Natural killer cell treated with Interleukin-12 subunit alpha and Interleukin-12 subunit beta and Interleukin-15 and Interleukin-18, amount 100 ng/mL, for 72 hours (primary cell): ENCODE measurements around the gene TSHZ2. TPM values are rescaled to one million over a fixed set of nuclear protein-coding genes. Genes with fewer than 3 reads are reported as not detected.

ENCODE experiments used
- ATAC-seq, 2 donors: fragments of 150-1000 bp; cut with Tn5 transposase in 1 of 2; sonication (Bioruptor Pico), chemical (Tn5 transposase) in 1 of 2; 2 replicates each; pipeline ENCODE4 v1.10.0; 2021
- DNase-seq: peaks from one replicate; pipeline ENCODE4 v3.0.0; 2022; ENCODE audit warnings: low spot score
- H3K27ac Mint-ChIP-seq, 2 donors: 1 replicate in 1 of 2; 2 replicates in 1 of 2; pipeline ENCODE4 v1.8.0; 2022; ENCODE audit warnings: mixed read lengths in 2 of 2, mild to moderate bottlenecking in 1 of 2, moderate library complexity in 1 of 2
- H3K27me3 Mint-ChIP-seq, 2 donors: 1 replicate in 1 of 2; 2 replicates in 1 of 2; pipeline ENCODE4 v1.8.0; 2022; ENCODE audit warnings: mixed read lengths in 2 of 2
- H3K36me3 Mint-ChIP-seq: one replicate; pipeline ENCODE4 v1.8.0; 2022; ENCODE audit warnings: mixed read lengths
- H3K4me1 Mint-ChIP-seq, 2 donors: 1 replicate in 1 of 2; 2 replicates in 1 of 2; pipeline ENCODE4 v1.8.0; 2022; ENCODE audit warnings: low read depth in 2 of 2, mixed read lengths in 2 of 2, mild to moderate bottlenecking in 1 of 2
- H3K4me3 Mint-ChIP-seq: one replicate; pipeline ENCODE4 v1.8.0; 2022; ENCODE audit warnings: mixed read lengths
- H3K9me3 Mint-ChIP-seq: 2 replicates; pipeline ENCODE4 v1.8.0; 2022; ENCODE audit warnings: mixed read lengths
- total RNA-seq, 2 donors: library from RNA; stranded (reverse); gene quantifications; one replicate each; pipeline ENCODE4 v1.2.3, GENCODE V29; 2022

Gene TSHZ2
- total RNA-seq, 2 donors from 2014 or later: 0.05 to 1.1 TPM

DNA sequence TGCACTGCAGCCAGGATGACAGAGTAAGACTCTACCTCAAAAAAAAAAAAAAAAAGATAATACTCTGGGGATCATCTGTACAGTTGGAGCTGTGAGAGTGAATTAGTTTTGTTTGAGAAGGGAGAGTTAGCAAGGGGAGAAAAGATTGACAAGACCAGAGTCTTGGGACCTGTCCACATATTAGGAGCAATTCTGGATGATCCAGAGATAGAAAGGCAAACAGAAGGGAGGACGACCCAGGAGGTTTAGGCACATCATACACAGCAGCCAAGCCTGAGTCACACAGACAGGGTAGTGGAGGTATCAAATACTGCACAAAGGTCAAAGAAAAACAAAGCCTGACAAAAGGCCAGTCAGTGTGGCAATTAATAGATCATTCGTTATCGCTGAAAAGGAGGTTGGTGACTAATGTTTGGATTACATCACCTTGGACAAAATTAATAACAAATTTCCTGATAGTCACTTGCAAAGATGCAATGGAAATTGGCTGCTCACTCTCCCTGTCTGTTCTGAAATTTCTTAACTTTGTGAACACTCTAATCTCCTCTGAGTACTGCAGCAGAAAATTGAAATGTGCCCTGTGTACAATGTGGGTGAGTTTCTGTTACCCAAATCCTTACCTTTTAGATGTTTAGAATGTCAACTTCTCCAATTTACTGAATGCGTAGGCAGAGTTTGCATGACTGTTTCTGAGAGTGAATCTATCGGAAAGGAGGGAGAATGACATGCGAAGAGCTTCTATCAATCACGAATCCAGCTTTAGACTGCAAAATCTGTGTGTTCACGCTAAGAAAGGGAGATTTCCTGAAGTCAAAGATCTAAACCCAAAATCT is 105.4 kb downstream of the TSHZ2 start:
- Mint-ChIP-seq H3K36me3 (no peaks in the 10 kb centered on the region), H3K27me3 (peaks cover 14 to 16% of the 10 kb centered on the region in 2 donors), H3K4me1 (no peaks in the 10 kb centered on the region), H3K4me3 (no peak overlapping the region), H3K9me3 (peaks cover 5% of the 10 kb centered on the region), H3K27ac (no peak overlapping the region)
- DNase-seq: no peak
- no peak for ATAC-seq

DNA sequence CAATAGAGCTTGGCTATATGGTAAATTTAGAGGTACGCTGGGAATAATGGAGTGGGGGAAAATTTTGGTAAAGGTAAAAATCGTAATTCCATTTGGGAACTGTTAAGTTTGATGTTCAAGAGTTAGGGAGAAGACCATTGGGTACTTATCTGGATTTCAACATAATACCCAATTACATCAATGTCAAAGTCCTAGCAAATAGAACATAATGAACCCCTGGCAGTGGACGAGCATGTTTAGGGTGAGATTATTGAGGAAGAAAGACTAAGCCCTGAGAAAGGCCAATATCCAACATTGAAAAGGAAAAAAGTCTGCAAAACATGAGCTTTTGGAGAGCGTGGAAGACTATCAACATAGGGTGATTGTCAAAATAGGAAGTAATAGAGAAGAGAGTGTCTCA is 106.6 kb downstream of the TSHZ2 start:
- no peak overlapping the region for H3K27ac Mint-ChIP-seq
- H3K4me1 Mint-ChIP-seq: no peaks in the 10 kb centered on the region
- ATAC-seq: no peak
- DNase-seq: no peak
- no peaks in the 10 kb centered on the region for H3K36me3 Mint-ChIP-seq
- no peak overlapping the region for H3K4me3 Mint-ChIP-seq
- H3K27me3 Mint-ChIP-seq: peaks cover 5 to 6% of the 10 kb centered on the region in 2 donors
- no peaks in the 10 kb centered on the region for H3K9me3 Mint-ChIP-seq

DNA sequence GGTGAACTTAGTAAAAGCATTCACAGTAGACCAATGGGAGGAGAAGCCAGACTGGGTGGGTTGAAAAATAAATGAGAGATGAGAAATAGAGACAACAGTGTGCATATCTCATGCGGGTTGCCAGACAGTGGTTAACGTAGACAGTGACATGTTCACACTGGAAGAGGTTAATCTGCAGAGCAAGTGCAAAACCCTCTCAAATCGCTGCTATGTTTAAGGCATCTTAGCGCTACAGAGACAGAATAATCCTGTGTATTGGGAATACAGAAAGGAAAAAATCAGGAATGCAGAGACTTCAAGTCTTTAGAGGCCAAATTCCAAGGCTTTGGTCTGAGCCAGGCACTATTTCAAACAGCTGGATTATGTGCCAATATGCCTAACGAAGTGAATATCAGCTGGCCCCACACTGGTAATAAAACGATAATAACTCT is 107.1 kb downstream of the TSHZ2 start:
- Mint-ChIP-seq H3K9me3 (no peaks in the 10 kb centered on the region), H3K27ac (no peak overlapping the region), H3K4me1 (no peaks in the 10 kb centered on the region), H3K27me3 (peaks cover under 1 to 2% of the 10 kb centered on the region in 2 donors), H3K4me3 (no peak overlapping the region), H3K36me3 (no peaks in the 10 kb centered on the region)
- ATAC-seq (no peak), DNase-seq (no peak)

DNA sequence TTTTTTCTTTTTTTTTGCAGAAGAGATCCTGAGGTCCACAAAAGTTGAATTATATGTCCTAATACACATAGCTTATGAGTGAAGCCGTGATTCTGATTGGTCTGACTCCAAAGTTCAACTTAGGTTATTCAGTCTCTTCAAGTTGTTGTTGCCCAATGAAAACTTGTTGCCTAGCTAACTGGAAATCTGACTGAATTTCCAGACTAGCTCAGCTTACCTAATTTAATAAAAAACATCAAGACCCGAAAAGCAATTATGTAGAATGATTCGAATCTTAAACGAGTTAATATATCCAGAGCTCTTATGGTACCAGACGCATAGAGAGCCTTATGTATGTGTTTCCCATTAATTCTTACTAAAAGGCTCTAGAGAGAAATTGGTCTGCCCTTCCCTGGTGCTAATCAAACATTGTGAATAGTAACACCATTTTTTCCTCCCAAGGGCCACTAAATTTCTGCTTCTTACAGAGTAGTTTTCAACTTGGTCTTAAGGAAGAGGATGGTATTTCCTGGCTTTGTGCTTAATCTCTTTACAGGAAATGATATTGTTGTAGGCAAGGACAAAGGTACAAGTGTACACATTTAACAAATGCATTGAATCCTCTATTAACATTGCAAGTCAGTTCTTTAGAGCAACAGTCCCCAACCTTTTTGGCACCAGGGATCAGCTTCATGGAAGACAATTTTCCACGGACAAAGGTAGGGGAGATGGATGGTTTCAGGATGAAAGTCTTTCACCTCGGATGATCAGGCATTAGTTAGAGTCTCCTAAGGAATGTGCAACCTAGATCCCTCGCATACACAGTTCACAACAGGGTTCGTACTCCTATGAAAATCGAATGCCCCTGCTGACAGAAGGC is 107.9 kb downstream of the TSHZ2 start:
- Mint-ChIP-seq H3K27ac (no peak overlapping the region), H3K4me1 (no peaks in the 10 kb centered on the region), H3K4me3 (no peak overlapping the region), H3K27me3 (peaks cover 3 to 4% of the 10 kb centered on the region in 2 donors), H3K36me3 (no peaks in the 10 kb centered on the region), H3K9me3 (no peaks in the 10 kb centered on the region)
- ATAC-seq (no peak), DNase-seq (no peak)

DNA sequence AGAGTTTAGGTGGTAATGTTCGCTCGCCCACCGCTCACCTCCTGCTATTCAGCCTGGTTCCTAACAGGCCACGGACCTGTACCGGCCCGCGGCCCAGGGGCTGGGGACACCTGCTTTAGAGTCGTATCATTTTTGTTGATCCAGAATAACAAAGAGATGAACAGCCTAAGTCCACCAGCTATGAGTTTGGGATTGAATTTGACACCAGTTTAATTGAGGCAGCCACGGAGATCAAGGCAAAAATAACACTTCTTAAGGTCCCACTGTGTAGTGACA is 108.5 kb downstream of the TSHZ2 start:
- H3K4me1 Mint-ChIP-seq: no peaks in the 10 kb centered on the region
- DNase-seq: no peak
- H3K36me3 Mint-ChIP-seq: no peaks in the 10 kb centered on the region
- no peaks in the 10 kb centered on the region for H3K9me3 Mint-ChIP-seq
- no peak overlapping the region for H3K4me3 Mint-ChIP-seq
- H3K27ac Mint-ChIP-seq: no peak overlapping the region
- no peak for ATAC-seq
- peaks cover 4 to 6% of the 10 kb centered on the region in 2 donors for H3K27me3 Mint-ChIP-seq

DNA sequence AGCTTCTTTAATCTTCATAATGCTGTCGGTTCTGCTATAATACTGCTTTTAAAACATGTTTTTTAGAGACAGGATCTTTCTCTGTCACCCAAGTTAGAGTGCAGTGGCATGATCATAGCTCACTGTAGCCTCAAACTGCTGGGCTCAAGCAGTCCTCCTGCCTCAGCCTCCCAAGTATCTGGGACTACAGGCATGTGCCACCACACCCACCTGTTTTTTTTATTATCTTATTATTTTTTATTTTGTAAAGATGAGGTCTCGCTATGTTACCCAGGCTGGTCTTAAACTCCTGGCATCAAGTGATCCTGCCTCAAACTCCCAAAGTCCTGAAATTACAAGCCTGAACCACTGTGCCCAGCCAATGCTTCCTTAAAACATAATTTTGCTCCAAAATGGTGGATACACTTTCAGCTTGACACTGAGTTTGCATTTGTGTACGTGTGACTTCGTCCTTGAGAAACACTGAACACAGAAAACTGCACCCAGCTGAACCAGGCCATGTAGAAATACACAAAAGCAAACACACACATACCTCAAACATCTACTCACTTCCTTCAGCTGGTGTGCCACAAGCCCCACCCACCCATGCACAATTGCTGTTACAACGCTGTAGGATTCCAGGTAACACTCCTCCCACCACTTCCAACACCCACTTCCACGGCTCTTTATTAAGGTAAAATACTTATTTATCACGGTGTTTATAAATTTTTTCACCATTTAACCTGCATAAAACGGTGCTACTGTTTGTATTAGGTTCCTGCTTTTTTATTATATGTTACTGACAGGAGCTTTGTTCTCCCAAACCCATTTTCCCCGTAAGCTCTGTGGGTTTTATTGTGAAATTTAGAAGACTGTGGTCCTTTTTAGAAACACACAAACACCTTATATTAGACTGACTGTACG is 109.1 kb downstream of the TSHZ2 start:
- Mint-ChIP-seq H3K27me3 (peaks cover 4 to 6% of the 10 kb centered on the region in 2 donors), H3K9me3 (no peaks in the 10 kb centered on the region), H3K4me1 (no peaks in the 10 kb centered on the region), H3K36me3 (no peaks in the 10 kb centered on the region), H3K4me3 (no peak overlapping the region), H3K27ac (no peak overlapping the region)
- DNase-seq: no peak
- no peak for ATAC-seq

DNA sequence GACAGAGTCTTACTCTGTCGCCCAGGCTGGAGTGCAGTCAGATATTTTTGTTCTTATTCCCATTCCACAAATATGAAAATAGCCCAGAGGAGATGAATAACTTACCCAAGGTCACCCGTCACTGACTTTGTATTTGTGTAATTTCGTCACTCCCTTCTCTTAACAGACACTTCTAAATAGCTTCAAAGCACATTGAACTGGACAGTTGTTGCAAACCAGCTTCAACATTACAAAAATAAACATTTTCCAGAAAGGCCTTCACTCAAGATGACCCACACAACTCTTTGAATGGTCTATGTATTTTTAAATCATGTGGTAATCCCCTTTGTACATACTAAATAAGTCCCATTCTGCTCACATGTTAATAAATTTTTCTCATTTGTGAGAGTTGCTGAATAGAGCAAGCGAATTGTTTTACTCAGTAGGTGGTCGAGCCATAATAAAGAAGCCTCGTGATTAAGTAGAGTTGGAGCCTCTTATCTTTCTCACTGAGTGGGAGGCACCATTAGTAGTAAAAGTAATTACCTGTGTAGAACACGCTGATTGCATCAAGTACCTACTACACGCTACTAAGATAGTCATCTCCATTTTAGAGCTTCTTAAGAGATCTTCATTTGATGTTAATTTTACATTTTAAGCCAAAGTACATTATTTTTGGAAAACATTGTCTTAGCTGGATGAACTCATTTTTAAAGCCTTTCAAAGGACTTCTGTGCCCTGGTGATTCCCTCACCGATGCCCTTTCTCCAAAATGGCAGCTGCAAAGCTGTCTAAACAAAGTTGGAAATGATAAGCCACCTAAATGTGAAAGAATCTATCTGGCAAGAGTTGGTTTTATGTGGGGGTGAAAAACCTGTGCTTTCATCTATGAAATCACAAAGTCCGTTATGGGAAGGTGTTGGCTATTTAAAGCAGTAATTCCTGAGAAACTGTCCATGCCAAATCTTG is 110.0 kb downstream of the TSHZ2 start:
- Mint-ChIP-seq H3K27me3 (peaks cover 4 to 6% of the 10 kb centered on the region in 2 donors), H3K4me3 (no peak overlapping the region), H3K4me1 (no peaks in the 10 kb centered on the region), H3K36me3 (no peaks in the 10 kb centered on the region), H3K27ac (no peak overlapping the region), H3K9me3 (no peaks in the 10 kb centered on the region)
- DNase-seq (no peak), ATAC-seq (no peak)

DNA sequence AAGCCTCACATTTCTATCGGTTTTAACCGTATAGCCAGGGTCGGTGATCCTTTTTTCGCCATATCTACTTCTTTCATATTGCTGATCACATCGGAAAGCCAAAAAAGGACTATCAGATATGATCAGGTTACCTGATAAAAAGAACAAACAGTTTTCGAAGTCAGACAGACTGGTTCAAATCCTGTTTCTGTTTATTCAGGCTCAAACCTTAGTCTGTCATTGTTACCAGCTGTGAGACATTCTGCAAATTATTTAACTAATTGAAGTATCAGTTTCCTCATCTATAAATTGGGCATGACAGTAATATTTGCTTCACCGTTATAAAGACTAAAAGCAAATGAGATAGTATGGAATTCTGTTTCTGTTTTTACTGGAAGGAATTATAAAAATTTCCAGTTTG is 111.3 kb downstream of the TSHZ2 start:
- Mint-ChIP-seq H3K36me3 (no peaks in the 10 kb centered on the region), H3K4me3 (no peak overlapping the region), H3K27me3 (peaks cover 4 to 12% of the 10 kb centered on the region in 2 donors), H3K9me3 (no peaks in the 10 kb centered on the region), H3K27ac (no peak overlapping the region), H3K4me1 (no peaks in the 10 kb centered on the region)
- DNase-seq (no peak), ATAC-seq (no peak)

DNA sequence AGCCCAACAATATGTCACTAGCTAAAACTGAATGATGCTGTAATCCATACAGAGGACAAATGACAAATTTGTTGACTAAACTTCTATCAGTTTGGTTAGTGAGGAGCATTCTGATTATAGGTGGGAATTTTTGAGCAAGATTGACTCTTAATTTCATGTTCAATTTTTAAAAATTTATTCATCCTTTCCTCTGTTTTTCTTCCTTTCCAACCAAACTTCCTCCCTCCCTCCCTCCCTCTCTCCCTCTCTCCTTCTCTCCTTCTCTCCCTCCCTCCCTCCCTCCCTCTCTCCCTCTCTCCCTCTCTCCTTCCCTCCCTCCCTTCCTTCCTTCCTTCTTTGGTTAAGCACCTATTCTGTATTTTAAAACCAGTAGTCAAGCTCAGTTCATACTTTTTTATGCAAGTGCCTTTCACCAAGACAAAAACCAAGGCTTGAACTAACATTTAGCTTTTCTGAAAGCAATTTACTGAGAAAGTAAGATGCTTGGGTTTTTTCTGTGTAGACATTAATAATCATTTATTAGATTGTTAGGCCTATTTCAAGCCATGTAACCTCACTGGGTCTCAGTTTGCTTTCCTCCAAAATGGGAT is 112.3 kb downstream of the TSHZ2 start:
- peaks cover 7 to 12% of the 10 kb centered on the region in 2 donors for H3K27me3 Mint-ChIP-seq
- no peaks in the 10 kb centered on the region for H3K4me1 Mint-ChIP-seq
- no peak overlapping the region for H3K27ac Mint-ChIP-seq
- ATAC-seq (no peak), DNase-seq (no peak)
- no peak overlapping the region for H3K4me3 Mint-ChIP-seq
- H3K9me3 Mint-ChIP-seq: no peaks in the 10 kb centered on the region
- no peaks in the 10 kb centered on the region for H3K36me3 Mint-ChIP-seq

DNA sequence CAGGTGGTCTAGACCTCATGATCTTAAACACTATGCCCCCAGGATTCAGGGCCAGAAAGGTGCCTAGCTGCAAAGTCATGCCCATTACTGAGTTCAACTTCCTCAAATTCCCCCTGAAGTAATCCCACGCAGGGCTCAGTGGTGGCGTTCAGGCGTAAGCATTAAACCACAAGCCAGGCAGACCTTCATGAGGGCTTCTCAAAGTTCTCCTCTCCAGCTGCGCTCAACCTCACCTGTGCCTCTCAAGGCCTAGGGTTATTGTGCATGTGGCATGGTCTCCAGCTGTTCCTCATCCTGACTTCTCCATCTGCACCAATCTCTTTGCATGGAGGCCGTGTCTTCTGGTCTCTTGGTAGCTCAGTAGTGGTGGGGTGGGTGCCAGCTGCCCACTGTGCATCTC is 113.6 kb downstream of the TSHZ2 start:
- Mint-ChIP-seq H3K4me1 (no peaks in the 10 kb centered on the region), H3K27ac (no peak overlapping the region)
- ATAC-seq: no peak

DNA sequence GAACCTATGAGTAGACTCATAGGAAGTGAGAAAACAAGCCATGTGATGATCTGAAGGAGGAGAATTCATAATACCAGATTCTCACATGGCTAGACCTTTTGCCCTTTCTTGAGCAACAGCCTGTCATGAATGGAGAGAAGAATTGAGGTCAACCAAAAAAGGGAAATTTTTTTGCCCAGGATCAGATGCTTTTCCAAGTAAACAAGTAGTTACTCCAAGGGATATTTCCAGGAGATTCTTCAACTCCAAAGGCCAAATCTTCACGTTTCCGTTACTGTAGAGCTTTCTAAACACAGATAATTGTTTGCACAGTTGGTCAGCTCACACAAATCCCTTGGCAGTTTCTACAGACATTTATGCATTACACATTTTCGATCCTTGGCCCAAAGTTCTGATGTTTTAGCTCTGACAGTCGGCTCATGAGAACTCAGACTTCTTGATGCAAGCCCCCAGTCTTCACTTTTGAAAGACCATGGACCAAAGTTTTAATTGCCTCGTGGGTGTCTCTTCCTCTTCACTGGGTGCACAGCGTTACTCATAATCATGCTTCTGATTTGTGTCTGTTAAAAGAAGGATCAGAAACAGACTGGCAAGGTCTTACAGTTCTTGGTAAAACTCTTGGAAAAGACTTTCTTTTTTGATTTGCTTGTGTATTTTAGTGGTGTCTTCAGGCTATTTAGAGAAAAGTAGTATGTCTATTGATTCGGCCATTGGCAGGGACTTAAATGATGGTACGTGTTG is 115.0 kb downstream of the TSHZ2 start:
- Mint-ChIP-seq H3K9me3 (no peaks in the 10 kb centered on the region), H3K36me3 (no peaks in the 10 kb centered on the region), H3K27ac (no peak overlapping the region), H3K27me3 (peaks cover 9 to 16% of the 10 kb centered on the region in 2 donors), H3K4me1 (no peaks in the 10 kb centered on the region), H3K4me3 (no peak overlapping the region)
- no peak for DNase-seq
- no peak for ATAC-seq

More for the DNA sequence above, 113.6 kb downstream of the TSHZ2 start:
- Mint-ChIP-seq H3K27me3 (peaks cover 12 to 16% of the 10 kb centered on the region in 2 donors), H3K4me3 (no peak overlapping the region), H3K9me3 (no peaks in the 10 kb centered on the region), H3K36me3 (no peaks in the 10 kb centered on the region)
- DNase-seq: no peak

DNA sequence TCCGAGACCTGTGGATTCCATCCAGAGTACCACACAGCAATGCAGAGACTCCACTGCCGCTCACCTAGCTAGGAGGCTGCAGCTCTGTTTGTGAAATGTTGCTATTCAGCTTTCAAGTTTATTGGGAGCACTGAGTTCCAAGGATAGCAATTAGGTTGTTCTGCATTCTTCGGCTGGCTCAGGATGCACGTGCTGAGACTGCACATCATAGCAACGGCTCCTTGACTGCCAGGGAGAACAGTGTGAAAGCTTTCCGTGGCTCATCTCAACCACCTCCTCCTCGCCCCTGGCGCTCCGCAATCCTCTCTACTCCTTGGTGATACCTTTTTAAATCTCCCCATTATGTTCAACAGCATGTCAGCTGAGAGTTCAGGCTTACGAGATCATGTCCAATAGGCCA is 116.6 kb downstream of the TSHZ2 start:
- Mint-ChIP-seq H3K4me1 (no peaks in the 10 kb centered on the region), H3K9me3 (no peaks in the 10 kb centered on the region), H3K27ac (no peak overlapping the region), H3K4me3 (no peak overlapping the region), H3K36me3 (no peaks in the 10 kb centered on the region), H3K27me3 (peaks cover 12 to 23% of the 10 kb centered on the region in 2 donors)
- ATAC-seq: no peak
- no peak for DNase-seq
